HG03280 (cell line): Measurements from ENCODE around the gene HUWE1.

Experiments
- ATAC-seq: cut with Tn5 transposase; IDR thresholded peaks from one replicate; pipeline ENCODE4 v1.9.1; 2021; ENCODE audit warnings: mild to moderate bottlenecking, moderate library complexity; ENCODE audit not compliant: unreplicated experiment

Gene HUWE1

GRCh38 chrX:53684415-53685192, 1.9 kb downstream of the HUWE1 start:
- ATAC-seq, result no peak

- peak; percentile 67 for ATAC-seq
Observed at GRCh38 chrX:53683556-53684414, 2.7 kb downstream of the HUWE1 start.

- ATAC-seq, result no peak
Observed at GRCh38 chrX:53682885-53683555, 3.5 kb downstream of the HUWE1 start.

GRCh38 chrX:53681661-53682060, 4.9 kb downstream of the HUWE1 start:
- no peak for ATAC-seq

- ATAC-seq, result no peak
Observed at GRCh38 chrX:53678667-53679066, 7.9 kb downstream of the HUWE1 start.

DNA sequence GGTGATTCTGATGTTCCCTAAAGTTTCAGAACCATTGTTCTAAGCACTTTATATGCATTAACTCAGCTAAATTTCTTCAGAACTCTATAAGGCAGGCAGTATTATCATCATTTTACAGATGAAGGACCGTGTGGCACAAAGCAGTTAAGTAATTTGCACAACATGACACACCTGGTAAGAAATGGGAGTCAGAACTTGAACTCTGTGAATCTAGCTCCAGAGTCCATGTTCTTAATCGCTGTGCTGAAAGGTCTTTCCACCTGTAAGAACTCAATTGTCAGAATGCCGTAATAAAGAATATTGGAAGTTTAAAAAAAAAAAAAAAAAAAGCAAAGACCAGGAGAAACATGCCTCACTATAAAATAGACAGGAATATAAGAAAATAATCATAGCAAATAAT, 9.2 kb downstream of the HUWE1 start:
- no peak for ATAC-seq

DNA sequence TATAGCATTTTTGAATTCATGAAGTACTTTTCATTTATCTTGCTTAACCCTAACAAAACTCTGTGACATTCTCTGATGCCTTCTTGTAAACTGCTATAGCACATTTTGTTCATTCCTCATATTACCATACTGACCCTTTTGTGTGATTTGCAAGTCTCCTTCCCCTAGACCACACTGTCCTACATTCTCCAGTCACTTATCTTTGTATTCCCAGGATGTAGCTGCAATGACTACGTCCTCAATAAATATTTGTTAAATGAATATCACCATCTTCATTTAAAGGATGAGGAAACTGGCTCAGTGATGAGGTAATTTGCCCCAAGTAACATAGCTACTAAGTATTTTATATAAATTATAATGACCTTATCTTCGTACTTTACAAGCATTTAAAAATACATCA, 11.9 kb downstream of the HUWE1 start:
- no peak for ATAC-seq

- ATAC-seq, result no peak
Observed at GRCh38 chrX:53669258-53669657, 17.3 kb downstream of the HUWE1 start.

GRCh38 chrX:53666171-53666570, 20.3 kb downstream of the HUWE1 start:
- no peak for ATAC-seq

GRCh38 chrX:53660004-53660403, 26.5 kb downstream of the HUWE1 start:
- no peak for ATAC-seq

- no peak for ATAC-seq
Observed at GRCh38 chrX:53659039-53659438, 27.5 kb downstream of the HUWE1 start.

GRCh38 chrX:53656845-53657244, 29.7 kb downstream of the HUWE1 start:
- ATAC-seq, result no peak

DNA sequence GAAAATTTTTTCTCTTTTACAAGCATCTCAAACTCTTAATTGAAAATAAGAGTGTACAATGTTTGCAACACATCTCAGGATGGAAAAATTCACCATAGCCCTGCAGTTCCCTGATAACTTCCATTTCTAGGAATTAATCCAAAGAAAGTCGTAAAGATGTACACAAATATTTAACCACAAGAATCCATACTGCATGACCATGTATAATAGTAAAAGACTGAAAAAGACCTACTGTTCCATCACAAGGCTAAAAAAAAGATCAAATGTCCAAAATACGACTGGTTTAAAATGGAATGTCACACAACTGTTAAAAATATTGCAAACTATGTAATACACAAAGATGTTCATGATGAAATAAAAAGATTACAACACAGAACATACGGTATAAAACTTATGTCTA, 32.1 kb downstream of the HUWE1 start:
- no peak for ATAC-seq

DNA sequence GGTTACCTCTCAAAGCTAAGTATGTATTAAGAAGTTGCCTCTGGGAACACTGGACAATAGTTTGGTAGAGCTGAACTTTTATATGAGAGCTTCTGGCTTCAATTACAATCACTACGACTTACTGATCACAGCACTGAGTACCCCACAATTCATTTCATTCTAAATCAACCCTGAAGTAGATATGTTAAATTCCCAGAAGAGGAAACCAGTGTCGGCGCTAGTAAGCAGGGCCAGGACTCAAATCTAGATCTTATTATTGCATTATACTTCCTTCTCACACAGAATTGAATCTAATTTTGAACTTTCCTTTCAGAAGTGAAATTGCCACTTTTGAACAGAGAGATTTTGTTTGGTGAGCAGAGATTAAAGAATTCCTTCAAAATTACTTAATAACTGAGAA, 41.8 kb downstream of the HUWE1 start:
- no peak for ATAC-seq

- ATAC-seq, result no peak
Observed at GRCh38 chrX:53642337-53642736, 44.2 kb downstream of the HUWE1 start.

DNA sequence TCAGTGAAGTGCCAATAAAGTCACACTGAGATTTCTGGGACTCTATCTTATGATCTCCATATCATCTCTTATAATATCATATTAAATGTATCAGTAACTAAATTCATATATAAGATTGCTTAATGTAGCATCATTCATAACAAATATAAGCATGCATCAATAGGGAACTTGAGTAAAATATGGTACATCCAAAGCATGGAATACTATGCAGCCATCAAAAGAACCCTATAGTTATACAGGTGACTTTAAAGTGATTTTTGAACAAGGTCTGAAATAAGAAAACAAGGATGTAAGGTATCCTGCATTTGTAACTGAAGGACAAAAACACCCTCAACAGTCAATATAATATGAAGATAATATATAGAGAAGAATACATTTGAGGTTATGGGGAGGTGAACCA, 47.3 kb downstream of the HUWE1 start:
- ATAC-seq, result no peak

DNA sequence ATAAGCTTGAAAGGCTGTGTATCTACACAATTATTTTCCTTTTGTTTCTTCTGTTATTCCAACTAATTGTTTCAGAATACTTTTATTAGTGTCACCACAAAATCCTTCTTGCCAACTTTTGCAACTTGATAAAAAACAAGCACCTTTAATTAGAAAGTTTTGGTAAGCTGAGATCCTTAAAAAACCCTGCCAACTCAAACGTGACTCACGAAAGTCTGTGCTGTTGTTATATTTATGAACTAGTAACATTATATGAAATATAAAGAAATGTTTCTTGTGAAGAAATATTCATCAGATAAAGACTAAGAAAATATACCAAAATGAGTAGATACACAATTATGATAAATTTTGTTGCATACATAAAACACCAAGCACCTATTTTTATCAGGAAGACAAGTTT, 49.0 kb downstream of the HUWE1 start:
- ATAC-seq, result no peak

DNA sequence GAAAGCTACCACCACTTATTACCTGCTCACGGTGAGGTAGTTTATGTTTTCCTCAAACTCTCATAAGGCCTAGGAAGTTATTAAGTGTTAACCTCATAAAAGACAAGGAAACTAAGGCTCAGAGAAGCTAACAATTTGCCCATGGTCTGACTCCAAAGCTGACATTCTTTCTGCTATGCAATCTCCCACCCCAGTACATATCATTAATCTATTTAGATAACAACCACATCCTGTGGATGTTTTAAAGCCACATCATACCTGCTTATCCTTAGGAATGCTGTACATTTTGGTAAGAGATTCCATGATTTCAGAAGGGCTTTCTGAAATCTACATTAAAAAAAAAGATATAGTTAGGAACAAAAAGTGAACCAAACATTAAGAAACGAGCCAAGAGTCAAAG, 55.4 kb downstream of the HUWE1 start:
- no peak for ATAC-seq

DNA sequence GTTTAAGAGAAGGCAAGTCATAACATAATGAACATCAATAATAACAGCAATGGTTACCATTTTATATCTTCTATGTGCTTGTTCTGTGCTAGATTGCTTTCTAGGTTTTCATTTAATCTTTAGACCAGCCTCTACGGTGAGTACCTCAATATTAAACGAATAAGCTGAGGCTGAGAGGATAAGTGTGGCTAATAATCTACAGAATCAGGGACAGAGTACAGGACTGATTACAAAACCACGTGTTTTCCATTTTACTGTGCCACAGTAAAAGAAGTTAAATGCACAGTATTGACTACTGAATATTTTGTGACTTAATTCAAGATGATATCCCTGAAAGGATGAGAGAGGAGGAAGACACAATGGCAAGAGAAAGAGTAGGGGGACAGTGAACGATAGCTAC, 56.3 kb downstream of the HUWE1 start:
- no peak for ATAC-seq

GRCh38 chrX:53622431-53622830, 64.1 kb downstream of the HUWE1 start:
- no peak for ATAC-seq

DNA sequence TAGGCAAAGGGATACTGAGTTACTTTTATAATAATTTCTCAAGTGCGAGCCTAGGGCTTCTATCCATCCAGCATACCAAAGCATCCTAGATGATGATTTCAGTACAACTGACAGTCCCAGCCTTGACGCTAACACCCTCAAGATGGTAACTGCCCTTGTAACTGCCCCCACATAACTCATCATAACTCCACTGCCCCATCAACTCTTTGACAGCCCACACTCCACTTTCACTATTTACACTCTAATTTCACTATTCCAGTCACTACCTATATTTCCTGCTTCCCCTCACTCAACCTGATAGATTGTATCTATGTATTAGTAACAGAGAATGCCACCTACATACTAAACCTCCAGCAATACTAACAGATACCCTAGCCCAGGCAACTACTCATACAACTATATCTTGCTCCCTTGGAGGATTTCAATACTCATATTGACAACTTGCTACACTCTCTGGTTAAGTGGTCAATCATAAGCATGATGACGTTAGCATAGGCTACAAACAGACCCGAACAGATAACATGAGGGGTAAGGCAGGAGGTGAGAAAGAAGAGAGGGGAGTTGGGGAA, 65.0 kb downstream of the HUWE1 start:
- no peak for ATAC-seq
